MM.1S (cell line): ENCODE results near the gene GSTT2.
"Not testable (repeated sequence)": the region's sequence is repeated elsewhere in the genome, so short reads cannot be mapped to it uniquely, and the experiment has no call there.

Source experiments
- EZH2 ChIP-seq: fragments of 300-600 bp; sonication (generic); optimal IDR thresholded peaks from 2 replicates; pipeline ENCODE3; 2017; ENCODE audit warnings: low read depth, mild to moderate bottlenecking, antibody characterized with exemption, low read length, mixed read lengths
- TF ChIP-seq, protein P1 (sequence below): fragments of 300-600 bp; sonication (generic); IDR thresholded peaks from 2 replicates; pipeline ENCODE4 v1.5.1; 2016; ENCODE audit warnings: antibody characterized with exemption, low read length, mixed read lengths

DNA sequence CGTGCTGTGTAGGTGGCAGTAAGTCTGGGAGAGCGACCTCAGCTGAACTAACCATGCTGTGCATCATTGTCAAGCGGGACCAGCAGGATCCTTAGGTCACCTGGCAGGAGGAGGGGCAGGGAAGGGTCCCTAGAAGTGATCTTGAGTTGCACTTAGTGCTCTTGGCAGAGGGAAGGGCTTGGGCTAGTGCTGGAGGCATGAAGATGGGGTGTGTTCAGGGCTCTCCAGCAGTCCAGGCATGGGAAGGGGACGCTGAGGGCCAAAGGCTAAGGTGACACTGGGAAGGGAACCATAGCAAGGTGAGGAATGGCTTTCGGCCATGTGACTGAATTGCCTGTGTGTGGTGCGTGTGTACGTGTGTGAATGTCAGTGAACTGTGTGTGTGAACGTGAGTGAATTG is 6.2 kb downstream of the GSTT2 start:
- TF ChIP-seq EZH2 = not testable (repeated sequence)
- TF ChIP-seq, protein P1, sequence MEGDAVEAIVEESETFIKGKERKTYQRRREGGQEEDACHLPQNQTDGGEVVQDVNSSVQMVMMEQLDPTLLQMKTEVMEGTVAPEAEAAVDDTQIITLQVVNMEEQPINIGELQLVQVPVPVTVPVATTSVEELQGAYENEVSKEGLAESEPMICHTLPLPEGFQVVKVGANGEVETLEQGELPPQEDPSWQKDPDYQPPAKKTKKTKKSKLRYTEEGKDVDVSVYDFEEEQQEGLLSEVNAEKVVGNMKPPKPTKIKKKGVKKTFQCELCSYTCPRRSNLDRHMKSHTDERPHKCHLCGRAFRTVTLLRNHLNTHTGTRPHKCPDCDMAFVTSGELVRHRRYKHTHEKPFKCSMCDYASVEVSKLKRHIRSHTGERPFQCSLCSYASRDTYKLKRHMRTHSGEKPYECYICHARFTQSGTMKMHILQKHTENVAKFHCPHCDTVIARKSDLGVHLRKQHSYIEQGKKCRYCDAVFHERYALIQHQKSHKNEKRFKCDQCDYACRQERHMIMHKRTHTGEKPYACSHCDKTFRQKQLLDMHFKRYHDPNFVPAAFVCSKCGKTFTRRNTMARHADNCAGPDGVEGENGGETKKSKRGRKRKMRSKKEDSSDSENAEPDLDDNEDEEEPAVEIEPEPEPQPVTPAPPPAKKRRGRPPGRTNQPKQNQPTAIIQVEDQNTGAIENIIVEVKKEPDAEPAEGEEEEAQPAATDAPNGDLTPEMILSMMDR = not testable (repeated sequence)
